Prostate gland (tissue), 2 donors: ENCODE data around the gene KIF18B. TPM values are rescaled to one million over a fixed set of nuclear protein-coding genes. Genes with fewer than 3 reads are reported as not detected.

ENCODE experiments used
- DNase-seq: peaks from one replicate; pipeline ENCODE4 v3.0.0-alpha.2; 2019; ENCODE audit warnings: low spot score
- H3K27ac ChIP-seq, 2 donors: fragments of 200-600 bp; sonication (generic); 2 replicates each; pipeline ENCODE4 v1.5.1; 2017 to 2019
- H3K27me3 ChIP-seq: fragments of 200-600 bp; sonication (generic); replicated peaks from 2 replicates; pipeline ENCODE4 v1.5.1; 2019; ENCODE audit not compliant: insufficient read depth
- H3K36me3 ChIP-seq, 2 donors: fragments of 200-600 bp; sonication (generic); 1 replicate in 1 of 2; 2 replicates in 1 of 2; pipeline versions ENCODE4 v1.5.1 to v1.8.1; 2017 to 2019
- H3K4me1 ChIP-seq: fragments of 200-600 bp; sonication (generic); replicated peaks from 2 replicates; pipeline ENCODE4 v1.5.1; 2019
- H3K4me3 ChIP-seq, 2 donors: fragments of 200-600 bp; sonication (generic); 2 replicates each; pipeline ENCODE4 v1.5.1; 2017 to 2019
- H3K9me3 ChIP-seq: fragments of 200-600 bp; sonication (generic); 2 replicates; pipeline ENCODE4 v1.5.1; 2017
- POLR2A ChIP-seq: fragments of 450-650 bp; IDR thresholded peaks from one replicate; pipeline ENCODE4 v1.6.1; 2016; ENCODE audit warnings: antibody characterized with exemption, mild to moderate bottlenecking
- POLR2AphosphoS5 ChIP-seq: sonication (generic); formaldehyde crosslinking; IDR thresholded peaks from one replicate; pipeline ENCODE4 v1.6.1; 2017; ENCODE audit warnings: antibody characterized with exemption
- whole genome bisulfite sequencing: methylation state at CpG from one replicate; pipeline ENCODE4 v1.1.5; 2018; 5-methylcytosine and 5-hydroxymethylcytosine counted together
- intact Hi-C: fragments of 100-400 bp; cut with DNase I; formaldehyde crosslinking; loops from one replicate; pipeline ENCODE4 v1.14.2; 2022
- total RNA-seq, 2 donors: library from RNA; depleted of rRNA; stranded (reverse); fragments of >200 nt; gene quantifications; one replicate each; pipeline ENCODE4 v1.1.0, GENCODE V29; 2016
- TF ChIP-seq, protein P1 (sequence below), 4 experiments: fragments of 200-600 bp in 2 of 4; fragments of 450-650 bp in 2 of 4; sonication (generic) in 2 of 4; IDR thresholded peaks; 1 replicate in 3 of 4; 2 replicates in 1 of 4; pipeline ENCODE4 v1.5.1; 2016 to 2019; ENCODE audit warnings: antibody characterized with exemption in 4 of 4, mild to moderate bottlenecking in 2 of 4, moderate library complexity in 2 of 4

Gene KIF18B
- total RNA-seq, 2 donors from 2014 or later, result 1.8 to 2.5 TPM

GRCh38 chr17:44915862-44916780 lies 31.5 kb downstream of the KIF18B start:
- H3K4me1 ChIP-seq, result peaks cover 3% of the 10 kb centered on the region
- no peaks in the 10 kb centered on the region for H3K9me3 ChIP-seq
- H3K4me3 ChIP-seq, result no peak overlapping the region
- WGBS, result 72% methylated on average over 11 of the region's 11 CpGs
- TF ChIP-seq POLR2A (no peak), POLR2AphosphoS5 (no peak)
- TF ChIP-seq, protein P1, sequence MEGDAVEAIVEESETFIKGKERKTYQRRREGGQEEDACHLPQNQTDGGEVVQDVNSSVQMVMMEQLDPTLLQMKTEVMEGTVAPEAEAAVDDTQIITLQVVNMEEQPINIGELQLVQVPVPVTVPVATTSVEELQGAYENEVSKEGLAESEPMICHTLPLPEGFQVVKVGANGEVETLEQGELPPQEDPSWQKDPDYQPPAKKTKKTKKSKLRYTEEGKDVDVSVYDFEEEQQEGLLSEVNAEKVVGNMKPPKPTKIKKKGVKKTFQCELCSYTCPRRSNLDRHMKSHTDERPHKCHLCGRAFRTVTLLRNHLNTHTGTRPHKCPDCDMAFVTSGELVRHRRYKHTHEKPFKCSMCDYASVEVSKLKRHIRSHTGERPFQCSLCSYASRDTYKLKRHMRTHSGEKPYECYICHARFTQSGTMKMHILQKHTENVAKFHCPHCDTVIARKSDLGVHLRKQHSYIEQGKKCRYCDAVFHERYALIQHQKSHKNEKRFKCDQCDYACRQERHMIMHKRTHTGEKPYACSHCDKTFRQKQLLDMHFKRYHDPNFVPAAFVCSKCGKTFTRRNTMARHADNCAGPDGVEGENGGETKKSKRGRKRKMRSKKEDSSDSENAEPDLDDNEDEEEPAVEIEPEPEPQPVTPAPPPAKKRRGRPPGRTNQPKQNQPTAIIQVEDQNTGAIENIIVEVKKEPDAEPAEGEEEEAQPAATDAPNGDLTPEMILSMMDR (IDR thresholded peaks at IDR 0.05), result no peak
- no peaks in the 10 kb centered on the region for H3K36me3 ChIP-seq
- no peak overlapping the region for H3K27ac ChIP-seq
- H3K27me3 ChIP-seq, result peaks cover 3% of the 10 kb centered on the region
- no peak for DNase-seq
- intact Hi-C loops, result loop anchor here (5.0 kb wide), 1 partner anchor 201 kb away; no protein-coding TSS in a partner anchor

DNA sequence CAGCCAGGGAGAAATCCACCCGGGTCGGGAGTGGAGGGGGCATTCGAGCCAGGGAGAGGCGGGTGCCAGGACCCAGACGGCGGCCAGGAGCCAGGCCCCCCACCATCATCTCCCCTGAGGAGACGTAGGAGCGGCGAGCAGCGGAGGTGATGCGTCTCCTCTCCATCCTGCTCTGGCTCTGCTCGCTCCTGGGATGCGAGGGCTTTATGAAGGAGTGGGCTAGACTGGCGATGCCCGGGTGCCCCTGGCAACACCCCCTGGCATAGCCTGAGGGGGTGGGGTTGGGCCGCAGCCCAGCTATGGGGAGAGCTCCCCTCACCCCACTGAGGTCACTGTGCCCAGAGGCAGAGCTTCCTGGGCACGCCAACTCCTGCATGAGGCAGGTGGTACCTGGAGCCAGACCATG lies 32.2 kb downstream of the KIF18B start, which contains the start of gene GFAP:
Gene GFAP, minus strand, starts transcription at position 180 of the 406 bp plus-strand sequence. Its CDS starts 14 bp downstream, at position 166.
- H3K4me3 ChIP-seq, result no peak within 1 kb of the TSS
- TF ChIP-seq POLR2A (no peak), POLR2AphosphoS5 (no peak)
- TF ChIP-seq, protein P1 (IDR thresholded peaks at IDR 0.05), result no peak
- peaks cover 3% of the 10 kb centered on the region for H3K27me3 ChIP-seq
- no peaks in the 10 kb centered on the region for H3K36me3 ChIP-seq
- H3K27ac ChIP-seq, result no peak within 1 kb of the TSS
- DNase-seq, result no peak
- intact Hi-C loops, result loop anchor here (5.0 kb wide), 1 partner anchor 202 kb away; no protein-coding TSS in a partner anchor
- H3K9me3 ChIP-seq, result no peaks in the 10 kb centered on the region
- WGBS, result 82% methylated on average over 17 of the region's 17 CpGs
- H3K4me1 ChIP-seq, result peaks cover 3% of the 10 kb centered on the region

- Histone ChIP-seq H3K4me3 (no peak overlapping the region), H3K27me3 (peaks cover 3% of the 10 kb centered on the region), H3K27ac (no peak overlapping the region), H3K36me3 (no peaks in the 10 kb centered on the region), H3K4me1 (peaks cover 3% of the 10 kb centered on the region), H3K9me3 (no peaks in the 10 kb centered on the region)
- 82% methylated on average over 17 of the region's 19 CpGs for WGBS
- intact Hi-C loops, result loop anchor here (5.0 kb wide), 1 partner anchor 203 kb away; no protein-coding TSS in a partner anchor
- DNase-seq, result no peak
- TF ChIP-seq, protein P1 (IDR thresholded peaks at IDR 0.05), result no peak
- TF ChIP-seq POLR2A (no peak), POLR2AphosphoS5 (no peak)
Observed at GRCh38 chr17:44914698-44915271, 32.8 kb downstream of the KIF18B start.

DNA sequence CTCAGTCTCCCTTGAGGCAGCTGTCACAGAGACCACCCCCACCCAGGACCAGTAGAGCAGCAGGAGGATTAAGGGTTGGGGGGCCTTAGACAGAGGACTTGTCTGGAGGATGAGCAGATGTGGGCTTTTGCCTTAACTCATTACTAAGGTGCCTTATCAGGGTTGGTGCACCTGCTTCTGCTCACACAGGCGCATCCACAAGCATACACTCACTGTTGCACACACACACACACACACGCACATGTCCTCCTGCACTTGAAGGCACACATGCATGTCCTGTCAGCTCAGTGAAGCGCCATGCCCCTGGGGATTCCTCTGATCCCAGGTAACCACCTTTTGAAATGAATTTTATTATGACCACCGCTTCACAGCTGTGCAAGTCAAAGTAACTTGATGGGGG lies 33.4 kb downstream of the KIF18B start:
- peaks cover 3% of the 10 kb centered on the region for H3K4me1 ChIP-seq
- 91% methylated on average over 4 of the region's 4 CpGs for WGBS
- no peaks in the 10 kb centered on the region for H3K36me3 ChIP-seq
- H3K9me3 ChIP-seq, result no peaks in the 10 kb centered on the region
- intact Hi-C loops, result no loop called here
- DNase-seq, result no peak
- H3K27ac ChIP-seq, result no peak overlapping the region
- TF ChIP-seq POLR2AphosphoS5 (no peak), POLR2A (no peak)
- TF ChIP-seq, protein P1 (IDR thresholded peaks at IDR 0.05), result no peak
- H3K27me3 ChIP-seq, result peaks cover 3% of the 10 kb centered on the region
- H3K4me3 ChIP-seq, result no peak overlapping the region
